ENCODE data around the gene CCDC43.
"Not testable (repeated sequence)": the region's sequence is repeated elsewhere in the genome, so short reads cannot be mapped to it uniquely, and the experiment has no call there.

The CCDC43 gene

DNA sequence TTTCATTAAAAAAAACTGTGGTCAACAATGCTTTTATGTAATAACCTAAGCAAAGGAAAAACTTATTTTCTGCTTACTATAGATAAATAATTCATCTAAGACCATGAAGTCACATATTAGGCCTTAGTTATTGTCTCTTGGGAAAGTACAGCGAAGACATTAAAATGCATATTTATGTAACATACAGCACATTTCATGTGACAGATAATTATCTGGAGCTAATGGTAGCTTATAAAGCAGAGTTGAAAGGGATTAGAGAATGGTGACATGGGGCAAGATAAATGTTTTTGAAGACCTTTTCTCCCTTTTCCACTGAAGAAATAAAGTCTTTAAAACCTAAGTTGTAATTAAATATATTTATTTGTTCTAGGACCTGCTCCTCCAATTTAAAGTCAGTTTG, 23.6 kb downstream of the CCDC43 start:
- no peak for DNase-seq

DNA sequence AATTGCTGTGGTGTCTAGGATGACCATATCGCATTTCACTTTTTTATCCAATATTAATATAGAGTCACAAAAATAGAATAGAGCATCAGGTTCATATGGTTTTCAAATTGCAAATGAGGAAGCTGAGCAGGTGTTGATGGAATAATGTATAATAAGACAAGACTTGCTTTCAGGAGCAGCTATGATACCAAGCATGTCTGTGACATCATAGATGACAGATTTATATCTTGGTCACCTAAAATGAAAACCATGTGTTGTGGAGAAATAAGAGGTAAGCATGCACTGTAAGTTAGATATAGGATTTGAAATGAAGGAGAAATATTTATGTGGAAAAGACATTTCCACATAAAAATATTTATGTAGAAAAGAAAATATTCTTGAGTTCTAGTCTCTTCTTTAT, 24.7 kb downstream of the CCDC43 start:
- no peak for DNase-seq

DNA sequence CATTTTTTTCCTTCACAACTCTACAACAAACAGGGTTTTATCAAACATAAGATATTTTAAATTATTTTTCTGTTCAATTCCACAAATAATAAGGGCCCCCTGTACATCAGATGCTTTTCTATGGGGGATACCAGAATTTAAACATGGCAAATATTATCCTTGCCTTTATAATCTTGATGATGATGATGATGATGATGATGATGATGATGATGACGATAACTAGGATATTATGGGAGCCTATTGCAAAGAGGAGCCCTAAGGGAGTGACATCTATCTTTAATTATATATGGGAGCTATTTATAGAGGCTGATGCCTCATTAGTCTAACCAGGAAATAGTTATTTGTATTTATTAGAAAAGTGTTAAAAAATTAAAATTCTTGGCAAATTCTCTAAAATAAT, 26.5 kb downstream of the CCDC43 start:
- no peak for DNase-seq

DNA sequence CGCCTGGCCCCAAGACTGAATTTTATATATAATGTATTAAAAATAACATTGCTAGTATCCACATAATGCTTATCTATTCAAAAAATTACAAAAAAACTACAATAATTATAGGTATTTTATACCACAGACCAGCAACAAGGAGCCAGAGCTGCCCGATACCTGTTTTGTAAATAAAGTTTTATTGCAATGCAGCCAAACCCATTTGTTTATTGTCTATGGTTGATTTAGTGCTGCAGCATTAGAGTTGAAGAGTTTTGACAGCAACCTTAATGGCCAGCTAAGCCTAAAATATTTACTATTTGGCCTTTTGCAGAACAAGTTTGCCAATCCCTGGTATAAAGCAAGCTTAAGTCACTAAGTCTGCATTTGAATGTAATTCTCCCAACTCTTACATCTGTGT, 27.7 kb downstream of the CCDC43 start:
- no peak for DNase-seq

DNA sequence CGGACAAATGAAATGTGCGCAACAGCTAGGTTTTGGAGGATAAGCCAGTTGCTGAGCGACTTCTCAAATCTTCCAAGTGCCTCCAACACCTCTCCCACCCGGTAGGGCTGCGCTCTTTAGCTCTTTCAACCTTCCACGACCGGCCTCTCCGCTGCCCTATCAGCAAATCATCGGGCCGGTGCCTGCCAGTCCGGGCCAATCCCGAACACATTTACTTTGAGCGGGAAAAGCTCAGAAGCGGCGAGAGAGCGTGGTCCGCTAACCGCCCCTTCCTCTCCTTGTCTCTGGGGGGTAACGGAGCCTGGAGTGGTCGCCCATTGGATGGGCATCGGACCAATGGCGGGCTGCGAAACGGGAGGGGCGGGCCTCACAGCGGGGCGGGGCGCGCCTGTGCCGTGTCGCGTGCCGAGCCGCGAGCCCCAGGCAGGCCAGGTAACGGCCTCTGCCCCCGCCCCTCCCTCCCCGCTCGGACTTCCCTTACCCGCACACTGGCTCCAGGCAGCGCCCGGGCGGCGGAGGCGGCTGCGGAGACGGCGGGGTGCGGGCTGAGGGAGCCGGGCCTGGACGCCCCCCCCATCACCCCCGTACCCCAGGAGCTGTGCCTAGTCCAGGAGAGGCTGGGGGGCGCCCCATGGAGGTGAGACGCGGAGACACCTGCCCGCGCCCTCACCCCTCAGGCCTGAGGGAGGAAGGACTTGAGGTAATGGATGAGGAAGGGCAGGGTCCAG, 33.4 kb downstream of the CCDC43 start, which contains the start of gene MEIOC:
Gene MEIOC, plus strand, starts transcription at position 486 of the 728 bp plus-strand sequence. Its CDS starts 146 bp downstream, at position 632.
- no peak for DNase-seq

GRCh38 chr17:44653954-44654353, 35.6 kb downstream of the CCDC43 start:
- no peak for DNase-seq

DNA sequence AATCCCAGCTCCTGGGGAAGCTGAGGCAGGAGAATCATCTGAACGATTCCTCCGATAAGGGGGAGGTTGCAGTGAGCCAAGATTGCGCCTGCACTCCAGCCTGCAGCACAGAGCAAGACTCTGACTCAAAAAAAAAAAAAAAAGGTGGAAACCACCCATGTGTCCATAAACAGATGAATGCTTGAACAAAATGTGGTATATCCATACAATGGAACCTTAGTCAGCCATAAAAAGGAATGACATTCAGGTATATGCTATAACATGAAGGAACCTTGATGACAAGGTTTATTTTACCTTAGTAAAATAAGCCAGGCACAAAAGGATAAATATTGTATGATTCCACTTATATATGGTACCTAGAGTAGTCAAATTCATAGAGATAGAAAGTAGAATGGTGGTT, 36.2 kb downstream of the CCDC43 start:
- no peak for DNase-seq

DNA sequence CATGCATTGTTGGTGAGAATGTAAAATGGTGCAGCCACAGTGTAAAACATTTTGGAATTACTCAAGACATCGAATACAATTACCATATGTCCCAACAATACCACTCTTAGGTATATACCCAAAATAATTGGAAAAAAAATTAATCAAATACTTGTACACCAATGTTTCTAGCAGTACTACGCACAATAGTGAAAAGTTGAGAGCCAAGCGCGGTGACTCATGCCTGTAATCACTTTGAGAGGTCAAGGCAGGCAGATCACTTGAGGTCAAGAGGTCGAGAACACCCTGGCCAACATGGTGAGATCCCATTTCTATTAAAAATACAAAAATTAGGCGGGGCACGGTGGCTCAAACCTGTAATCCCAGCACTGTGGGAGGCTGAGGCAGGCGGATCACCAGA, 36.8 kb downstream of the CCDC43 start:
- DNase-seq = no peak

DNA sequence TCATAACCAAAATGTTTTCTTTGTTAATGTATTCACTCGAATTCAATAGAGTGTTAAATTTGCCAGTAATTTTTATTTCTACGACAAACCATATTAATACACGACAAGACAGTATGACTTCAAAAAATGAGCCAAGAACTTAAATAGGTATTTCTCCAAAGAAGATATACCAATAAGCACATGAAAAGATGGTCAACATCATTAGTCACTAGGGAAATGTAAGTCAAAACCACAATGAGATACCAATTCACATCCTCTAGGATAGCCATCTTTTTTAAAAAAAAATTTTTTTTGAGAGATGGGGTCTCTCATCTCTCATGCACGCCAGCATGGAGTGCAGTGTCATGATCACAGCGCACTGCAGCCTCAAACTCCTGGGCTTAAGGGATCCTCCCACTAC, 38.3 kb downstream of the CCDC43 start:
- no peak for DNase-seq

DNA sequence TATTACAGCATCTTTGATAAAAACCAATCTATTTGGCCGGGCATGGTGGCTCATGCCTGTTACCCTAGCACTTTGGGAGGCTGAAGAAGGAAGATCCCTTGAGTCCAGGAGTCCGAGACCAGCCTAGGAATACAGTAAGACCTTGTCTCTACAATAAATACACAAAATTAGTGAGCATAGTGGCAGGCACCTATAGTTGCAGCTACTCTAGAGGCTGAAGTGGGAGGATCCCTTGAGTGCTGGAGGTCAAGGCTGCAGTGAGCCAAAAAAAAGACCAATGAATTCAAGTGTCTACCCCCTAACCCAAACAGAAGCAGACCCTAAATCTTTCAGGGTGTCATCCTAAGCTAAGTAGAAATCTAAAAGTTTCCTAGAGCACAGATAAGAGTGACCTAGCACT, 40.6 kb downstream of the CCDC43 start:
- no peak for DNase-seq

DNA sequence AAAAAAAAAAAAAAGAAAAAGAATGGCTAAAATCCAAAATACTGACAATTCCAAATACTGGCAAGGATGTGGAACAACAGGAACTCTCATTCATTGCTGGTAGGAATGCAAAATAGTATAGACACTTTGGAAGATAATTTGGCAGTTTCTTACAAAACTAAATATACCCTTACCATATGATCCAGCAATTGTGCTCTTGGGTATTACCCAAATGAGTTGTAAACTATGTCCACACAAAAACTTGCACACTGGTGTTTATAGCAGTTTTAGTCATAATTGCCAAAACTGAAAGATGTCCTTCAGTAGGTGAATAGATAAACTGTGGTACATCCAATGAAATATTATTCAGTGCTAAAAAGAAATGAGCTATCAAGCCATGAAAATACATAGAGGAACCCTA, 41.8 kb downstream of the CCDC43 start:
- DNase-seq = no peak

DNA sequence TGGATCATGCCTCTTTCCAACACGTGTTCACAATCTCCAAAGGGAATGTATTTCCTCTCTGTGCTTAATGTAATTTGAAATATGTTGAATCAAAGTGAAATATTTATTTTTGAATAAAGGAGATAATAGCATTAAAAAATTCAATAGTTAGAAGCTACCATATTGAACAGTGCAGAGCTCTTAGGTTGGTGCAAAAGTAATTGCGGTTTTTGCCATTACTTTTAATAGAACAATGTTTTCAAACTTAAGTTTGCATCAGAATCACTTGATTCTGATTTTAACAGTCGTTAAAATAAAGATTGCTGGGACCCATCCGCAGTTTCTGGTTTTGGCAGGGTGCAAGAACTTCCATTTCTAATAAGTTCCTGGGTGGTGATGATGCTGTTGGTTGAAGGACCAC, 43.3 kb downstream of the CCDC43 start:
- no peak for DNase-seq

DNA sequence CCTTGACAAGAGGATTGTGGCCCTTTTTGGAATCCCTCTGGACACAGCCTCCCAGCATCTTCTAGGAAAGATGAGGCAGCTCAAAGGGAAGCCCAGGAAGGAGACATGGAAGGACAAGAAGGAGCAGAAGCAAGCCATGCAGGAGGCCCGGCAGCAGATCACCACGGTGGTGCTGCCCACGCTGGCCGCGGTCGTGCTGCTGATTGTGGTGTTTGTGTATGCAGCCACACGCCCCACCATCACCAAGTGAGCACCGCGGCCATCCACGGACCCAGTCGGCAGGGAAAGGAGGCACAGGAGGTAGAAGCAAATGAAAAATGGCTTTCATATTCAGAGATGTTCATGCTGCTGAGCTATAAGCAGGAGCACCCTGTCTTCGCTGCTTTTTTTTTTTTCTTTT, 44.2 kb downstream of the CCDC43 start:
- no peak for DNase-seq

DNA sequence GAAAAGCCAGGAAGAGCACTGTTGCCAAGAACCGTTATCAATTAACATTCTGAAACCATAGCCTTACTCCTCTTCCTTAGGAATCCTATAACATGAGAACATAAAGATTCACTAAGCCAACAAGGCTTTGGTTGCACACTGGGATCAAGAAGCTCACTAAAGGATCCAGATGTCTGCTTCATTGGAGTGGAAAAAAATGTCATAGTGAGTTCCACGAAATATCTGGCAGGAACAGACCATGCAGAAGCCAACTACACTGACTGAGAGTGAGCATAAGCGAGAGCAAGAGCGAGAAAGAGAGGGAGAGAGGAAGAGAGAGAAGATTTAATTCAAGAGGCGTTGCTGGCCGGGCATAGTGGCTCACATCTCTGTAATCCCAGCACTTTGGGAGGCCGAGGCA, 46.7 kb downstream of the CCDC43 start:
- no peak for DNase-seq

- no peak for DNase-seq
Observed at GRCh38 chr17:44637066-44637465, 52.5 kb downstream of the CCDC43 start.

GRCh38 chr17:44636562-44636961, 53.0 kb downstream of the CCDC43 start:
- no peak for DNase-seq

DNA sequence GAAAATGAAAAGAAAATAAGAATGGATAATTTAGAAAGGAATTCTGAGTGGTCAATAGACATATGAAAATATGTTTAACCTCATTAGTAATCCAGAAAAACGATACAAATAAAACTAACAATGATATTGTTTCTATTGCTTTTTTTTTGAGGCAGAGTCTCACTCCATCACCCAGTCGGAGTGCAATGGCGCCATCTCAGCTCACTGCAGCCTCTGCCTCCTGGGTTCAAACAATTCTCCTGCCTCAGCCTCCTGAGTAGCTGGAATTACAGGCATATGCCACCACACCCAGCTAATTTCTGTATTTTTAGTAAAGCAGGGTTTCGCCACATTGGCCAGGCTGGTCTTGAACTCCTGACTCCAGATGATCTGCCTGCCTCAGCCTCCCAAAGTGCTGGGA, 55.2 kb downstream of the CCDC43 start:
- DNase-seq = not testable (repeated sequence)

DNA sequence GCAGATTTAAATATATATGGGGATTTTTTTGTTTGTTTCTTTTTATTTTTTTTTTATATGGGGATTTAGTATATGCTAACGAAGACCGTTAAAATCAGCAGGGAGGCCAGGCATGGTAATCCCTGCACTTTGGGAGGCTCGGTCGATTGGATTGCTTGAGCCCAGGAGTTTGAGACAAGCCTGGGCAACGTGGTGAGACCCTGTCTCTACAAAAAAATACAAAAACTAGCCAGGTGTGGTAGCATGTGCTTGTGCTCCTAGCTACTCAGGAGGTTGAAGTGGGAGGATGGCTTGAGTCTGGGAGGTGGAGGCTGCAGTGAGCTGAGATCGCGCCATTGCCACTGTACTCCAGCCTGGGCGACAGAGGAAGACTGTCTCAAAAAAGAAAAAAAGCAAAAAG, 55.6 kb downstream of the CCDC43 start:
- no peak for DNase-seq

GRCh38 chr17:44630703-44631102, 58.9 kb downstream of the CCDC43 start:
- no peak for DNase-seq

DNA sequence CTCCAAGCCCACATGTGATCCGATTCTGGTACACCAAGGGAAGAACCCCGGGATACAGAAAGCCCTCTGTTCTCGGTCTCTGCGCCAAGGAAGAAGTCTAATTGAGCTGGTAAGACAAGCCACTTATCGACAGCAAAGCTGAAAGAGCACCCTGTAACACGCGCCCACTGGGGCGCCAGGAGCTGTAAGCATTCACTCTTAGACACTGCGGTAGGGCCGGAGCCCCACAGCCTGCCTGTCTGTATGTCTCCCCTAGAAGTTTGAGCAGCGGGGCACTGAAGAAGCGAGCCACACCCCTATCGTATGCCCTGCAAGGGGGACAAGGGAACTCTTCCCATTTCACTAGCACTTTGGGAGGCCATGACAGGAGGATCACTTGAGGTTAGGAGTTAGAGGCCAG, 60.3 kb downstream of the CCDC43 start:
- DNase-seq = no peak

- no peak for DNase-seq
Observed at GRCh38 chr17:44628243-44629188, 61.1 kb downstream of the CCDC43 start.

DNA sequence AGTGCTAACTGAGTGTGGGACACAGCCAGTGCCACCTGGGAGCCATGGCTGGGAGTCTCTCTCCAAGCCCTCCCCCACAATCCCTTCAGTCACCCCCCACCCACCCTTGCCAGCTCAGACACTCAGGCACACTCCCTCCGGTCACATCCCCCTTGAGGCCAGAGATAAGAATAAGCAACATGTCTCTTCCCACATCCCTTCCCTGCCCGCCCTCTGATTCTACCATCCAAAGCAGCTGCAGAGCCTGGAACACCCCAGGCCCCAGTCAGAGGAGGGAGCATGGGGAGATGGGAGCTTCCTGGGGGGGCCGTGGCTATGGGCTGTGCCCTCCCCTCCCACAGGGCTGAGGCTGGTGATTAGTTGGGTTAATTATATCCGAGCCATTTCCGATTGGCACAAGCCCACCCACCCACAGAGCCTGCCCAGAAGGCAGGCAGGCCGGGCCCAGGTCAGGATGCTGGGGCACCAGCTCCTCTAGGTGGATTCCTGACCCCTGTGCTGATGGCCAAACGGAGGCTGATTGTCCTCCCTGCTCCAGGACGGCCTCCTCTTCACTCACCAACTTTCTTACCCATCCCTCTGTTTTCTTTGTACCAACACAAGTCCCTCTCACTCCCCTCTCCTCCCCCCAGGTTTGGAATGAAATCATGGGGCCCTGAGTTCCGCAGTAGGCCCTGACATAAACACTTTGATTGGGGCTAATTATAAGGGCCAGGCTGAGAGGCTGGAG, 61.9 kb downstream of the CCDC43 start:
- DNase-seq = no peak
